ENCODE data around the gene DSCAML1.

Gene DSCAML1

DNA sequence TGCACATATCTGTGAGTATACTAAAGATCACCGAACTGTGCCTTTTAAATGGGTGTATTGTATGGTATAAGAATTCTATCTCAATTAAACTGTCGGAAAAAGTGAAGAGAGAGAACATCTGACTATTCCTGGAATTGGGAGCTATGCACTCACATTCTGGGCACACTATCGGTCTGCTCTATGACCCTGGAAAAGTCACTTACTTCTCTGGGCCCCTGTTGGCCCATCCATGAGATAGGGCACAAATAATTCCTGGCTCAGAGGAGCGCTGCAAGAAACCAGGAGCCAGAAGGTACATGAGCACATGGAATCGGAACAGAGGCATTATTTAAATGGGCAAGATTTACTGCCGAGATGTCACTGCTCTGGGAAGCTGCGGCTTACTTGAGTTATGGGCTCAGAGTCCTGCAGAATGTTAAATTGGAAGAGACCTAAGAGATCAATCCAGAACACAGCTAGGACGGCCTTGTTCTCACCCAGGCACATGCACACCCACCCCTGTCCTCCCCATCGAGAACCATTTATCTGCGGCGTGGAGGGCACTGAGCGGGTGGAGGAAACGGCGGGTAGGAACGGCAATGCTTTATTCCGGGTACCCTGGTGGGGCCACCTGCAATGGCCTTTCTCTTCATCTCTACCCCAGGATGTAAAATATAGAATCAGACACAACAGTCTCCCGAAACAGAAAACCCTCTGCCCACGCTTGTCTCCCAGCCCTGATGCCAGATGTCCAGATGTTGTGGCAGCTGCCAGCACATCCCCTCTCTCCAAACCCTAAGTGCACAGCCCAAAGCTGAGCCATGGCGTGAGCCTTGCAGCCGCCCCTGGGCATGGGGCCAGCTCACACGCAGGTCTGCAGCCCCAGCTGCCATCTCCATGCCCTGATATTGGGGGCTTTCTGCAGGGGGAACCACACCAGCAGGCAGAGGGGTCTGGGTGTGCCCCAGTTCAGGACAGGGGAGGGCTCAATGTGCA is 142.4 kb downstream of the DSCAML1 start:
- DNase-seq: no peak

DNA sequence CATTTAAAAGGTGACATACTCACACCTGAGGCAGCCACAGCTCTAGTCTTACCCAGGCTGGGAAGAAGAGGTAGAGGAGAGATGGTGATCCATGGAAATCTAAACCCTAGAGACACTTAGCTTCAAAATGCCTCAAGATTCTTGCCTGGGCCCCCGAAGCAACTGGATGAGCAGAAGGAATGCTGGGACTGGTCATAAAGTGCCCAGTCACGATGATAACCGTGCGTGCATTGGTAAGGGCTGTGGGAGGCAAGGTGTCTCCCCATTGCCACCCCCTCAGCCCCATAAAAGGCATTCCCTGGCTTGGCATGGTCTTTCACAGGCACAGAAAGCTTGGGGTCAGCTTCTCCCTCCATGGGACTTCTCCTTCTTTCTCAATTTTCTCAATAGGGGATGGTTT is 144.5 kb downstream of the DSCAML1 start:
- no peak for DNase-seq

DNA sequence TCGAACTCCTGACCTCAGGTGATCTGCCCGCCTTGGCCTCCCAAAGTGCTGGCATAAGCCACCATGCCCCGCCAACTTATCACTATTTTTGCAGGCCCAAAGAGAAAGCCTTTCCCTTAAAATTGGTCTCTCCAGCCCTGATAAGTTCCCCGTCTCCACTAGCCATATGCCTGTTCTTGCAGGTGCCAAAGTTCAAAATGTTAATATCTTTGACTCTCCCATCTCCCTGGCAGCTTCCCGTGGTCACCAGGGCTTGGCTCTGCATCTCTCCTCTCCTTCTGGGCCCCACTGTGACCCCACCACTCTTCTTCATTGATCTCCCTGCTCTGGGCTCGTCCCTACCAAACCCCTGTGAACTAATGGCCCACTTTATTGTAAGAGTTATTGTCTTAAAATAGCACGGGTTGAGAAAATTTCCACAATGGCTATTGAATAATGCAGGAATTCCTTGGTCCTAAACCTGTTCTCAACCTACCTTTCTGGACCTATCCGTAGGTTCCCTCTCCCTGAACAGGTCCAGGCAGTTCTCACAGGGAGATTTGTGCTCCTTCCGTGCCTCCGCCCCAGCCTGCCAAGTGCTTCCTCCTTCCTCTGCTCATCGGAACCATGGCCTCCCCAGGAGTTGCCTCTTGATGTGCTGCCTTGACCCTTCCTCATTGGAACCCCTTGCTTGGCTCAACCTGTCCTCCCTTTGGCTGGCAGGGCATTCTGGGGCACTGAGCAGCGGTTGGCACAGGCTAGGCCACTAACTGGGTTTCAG is 147.5 kb downstream of the DSCAML1 start:
- DNase-seq: no peak

DNA sequence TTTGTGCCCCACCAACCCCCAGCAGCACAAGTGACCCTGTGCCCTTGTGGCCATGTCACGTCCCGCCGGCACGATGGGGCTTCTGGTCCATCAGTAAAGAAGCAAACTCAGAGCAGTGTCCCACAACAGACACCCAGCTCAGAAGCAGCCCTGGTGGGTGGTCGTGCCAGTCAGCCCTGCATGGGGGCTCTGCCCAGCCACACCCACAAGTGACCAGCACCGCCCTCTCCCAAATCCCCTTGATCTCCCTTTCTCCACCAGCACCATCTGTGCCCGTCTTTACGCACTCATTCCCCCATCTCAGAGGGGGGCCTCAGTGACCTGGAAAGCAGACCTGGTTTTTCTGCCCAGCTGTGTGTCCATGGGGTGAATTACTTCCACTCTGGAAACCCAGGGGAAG is 149.1 kb downstream of the DSCAML1 start:
- DNase-seq: no peak

DNA sequence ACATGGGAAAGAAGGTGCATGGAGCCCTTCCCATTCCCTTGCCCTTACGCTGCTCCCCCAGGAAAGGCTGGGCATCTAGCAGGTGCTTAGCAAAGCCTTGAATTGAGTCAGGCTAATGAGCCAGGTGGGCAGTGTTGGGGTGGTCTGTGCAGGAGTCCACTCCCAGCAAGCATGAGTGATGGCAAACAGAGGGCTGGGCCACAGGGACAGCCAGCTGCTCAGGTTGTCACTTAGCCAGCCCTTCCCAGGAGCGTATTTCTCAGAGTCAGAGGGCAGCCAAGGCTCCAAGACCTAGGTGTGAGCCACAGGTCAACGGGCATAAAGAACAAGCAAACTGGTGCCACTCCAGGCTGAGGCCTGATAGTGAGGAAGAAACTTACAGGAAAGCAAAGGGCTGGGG is 149.8 kb downstream of the DSCAML1 start:
- DNase-seq: no peak

DNA sequence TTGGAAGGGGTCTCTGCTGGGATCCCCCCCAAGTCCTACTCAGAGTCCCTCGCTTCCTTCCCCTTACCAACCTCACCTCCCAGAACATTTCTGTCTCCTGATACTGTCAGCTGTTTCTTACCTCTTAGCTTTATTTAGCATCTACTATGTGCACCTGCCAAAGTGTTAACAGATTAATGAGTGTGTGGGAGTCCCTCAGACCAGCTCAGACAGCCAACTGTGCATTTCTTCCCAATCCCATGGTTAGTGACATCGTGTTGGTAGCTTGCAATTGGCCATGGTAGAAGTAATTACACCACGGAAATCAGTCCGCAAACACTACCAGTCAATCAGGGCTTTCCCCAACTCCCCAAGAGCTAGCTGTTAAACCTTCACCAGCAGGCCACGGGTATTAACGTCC is 150.6 kb downstream of the DSCAML1 start:
- no peak for DNase-seq

DNA sequence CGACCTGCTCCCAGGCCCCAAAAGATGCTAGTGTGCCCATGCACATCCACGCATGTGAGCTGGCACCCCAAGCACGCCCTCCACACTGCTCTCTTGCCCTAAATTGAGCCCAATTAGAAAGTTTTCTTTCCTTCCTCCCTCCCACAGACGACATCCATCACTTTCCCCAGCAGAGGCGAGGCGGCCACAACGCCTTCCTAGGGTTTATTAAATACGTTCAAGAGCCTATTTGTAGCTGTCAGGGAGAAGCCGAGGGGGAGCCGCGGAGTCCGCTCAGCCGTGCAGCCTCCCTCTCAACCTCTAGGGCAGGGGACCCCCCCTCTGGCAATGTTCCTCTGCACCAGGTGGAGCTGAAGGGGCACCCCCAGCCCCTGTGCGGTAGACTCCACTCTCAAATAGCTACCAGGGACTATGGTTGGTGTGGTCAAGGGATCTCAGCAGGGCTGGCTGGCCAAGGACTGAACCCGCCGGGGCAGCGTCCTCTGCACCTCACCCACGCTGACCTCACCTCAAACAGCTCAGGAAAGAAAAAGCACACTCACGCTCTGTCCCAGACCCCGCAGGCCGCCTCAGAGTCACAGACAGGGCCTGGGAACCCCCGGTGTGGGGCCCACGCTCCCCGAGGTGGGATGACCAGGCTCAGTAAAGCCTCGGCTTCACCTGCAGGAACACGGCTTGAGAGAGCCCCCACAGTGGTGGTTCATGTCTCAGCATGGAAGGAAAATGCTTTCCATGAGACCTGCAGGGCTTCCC is 152.4 kb downstream of the DSCAML1 start:
- DNase-seq: no peak

DNA sequence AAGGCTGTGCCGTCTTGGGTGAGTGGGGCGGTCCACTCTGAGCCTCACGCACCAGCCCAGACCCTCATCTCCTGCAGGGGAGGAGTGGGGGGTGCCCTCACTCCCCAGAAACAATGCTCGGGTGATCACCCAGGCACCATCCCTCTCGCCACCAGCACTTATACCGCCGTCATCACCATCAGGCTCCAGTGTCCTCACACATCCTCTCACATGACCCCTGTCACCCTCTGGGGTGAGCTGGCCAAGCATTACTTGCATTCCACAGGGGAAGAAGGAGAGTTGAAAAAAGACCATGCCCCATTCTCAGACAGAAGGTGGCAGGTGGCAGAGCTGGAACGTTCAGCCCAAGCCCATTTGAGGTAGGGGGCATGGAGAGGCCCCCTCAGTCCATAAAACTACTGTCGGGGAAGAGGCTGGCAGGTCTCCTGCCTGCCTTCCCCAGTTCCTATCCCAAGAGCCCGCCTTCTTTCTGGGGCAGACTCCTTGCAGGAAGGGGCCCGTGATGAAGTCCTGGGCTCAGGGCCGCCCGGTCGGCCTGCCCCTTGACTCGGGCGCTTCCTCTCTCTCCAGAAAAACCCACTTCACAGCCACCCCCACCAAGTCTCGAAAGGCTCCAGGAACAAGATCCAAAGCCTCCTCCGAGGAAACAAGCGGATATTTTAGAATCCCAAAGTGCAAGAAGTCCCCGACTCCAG is 153.3 kb downstream of the DSCAML1 start:
- no peak for DNase-seq

DNA sequence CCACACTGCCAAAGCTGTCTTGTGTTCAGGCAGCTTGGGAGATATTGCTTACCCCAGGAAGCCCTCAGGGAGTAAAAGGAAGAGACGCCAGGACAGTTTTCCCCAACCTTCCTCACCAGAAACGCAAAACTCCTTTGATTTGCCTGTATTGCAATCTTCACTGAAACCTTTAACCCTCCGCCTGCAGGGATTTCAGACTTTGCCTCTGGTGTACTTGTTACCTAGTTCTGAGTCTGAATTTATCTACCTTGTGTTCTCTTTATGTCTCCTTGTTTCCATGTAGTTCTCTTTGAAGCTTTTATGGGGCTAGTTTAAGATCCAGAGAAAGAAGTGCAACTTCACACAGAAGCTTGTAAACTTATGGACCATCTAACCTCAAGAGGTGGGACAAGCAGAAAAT is 154.2 kb downstream of the DSCAML1 start:
- DNase-seq: no peak

DNA sequence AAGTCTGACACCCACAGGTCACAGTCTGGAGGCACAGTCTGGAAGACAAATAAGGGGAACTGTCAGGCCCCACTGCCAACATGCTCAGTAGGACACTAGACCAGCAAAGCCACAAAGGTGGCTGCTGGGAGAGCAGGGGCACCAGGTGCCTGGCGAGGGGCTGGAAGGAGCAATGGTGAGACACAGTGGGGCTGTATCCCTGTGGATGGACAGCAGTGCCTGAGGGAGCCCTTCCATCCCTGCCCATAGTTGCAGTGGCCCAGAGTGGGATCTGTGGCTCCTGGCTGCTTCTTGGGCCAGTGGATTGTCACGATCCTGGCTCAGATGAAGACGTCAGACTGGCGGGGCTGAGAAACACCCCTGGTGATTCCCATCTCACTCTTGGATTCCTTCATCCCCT is 154.6 kb downstream of the DSCAML1 start:
- DNase-seq: no peak

DNA sequence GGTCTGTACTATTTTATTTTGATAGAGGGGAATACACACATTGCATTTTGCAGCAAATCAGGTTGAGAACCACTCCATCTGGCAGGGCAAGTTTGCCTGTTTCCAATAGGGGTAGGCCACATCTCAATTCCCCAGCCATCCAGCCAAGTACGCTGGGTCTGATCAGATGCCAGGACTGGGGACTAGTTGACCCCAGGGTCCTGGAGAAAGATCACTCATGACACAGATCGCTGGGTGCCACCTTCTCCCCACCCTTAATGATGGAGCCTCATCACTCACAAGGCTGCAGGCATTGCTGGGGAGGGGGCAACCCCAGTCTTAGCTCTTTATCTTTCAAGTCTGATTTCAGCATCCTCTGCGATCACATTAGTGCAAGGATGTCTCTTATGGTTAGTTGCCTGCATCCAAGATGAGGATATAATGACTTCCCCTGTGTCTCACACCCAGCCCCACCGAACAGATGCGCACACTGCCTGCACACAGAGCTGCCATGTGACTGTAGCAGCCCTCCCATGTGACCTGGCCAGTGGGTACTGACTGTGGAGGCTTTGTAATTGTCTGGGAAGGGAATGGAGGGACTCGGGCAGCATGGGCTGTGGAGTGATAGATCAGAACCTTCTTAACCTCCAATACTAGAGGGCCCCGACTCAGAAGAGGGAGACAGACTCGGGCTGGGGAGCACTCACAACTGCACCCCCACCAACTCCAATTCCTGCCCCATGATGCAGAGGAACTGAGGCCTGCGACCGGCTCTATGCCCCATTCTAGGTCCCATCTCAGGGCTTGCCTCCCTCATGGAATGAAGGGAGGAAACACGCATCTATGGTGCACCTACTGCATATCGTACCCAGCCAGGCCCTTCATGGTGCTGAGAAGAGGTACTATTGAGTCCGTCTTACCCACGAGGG is 155.8 kb downstream of the DSCAML1 start:
- DNase-seq: no peak

DNA sequence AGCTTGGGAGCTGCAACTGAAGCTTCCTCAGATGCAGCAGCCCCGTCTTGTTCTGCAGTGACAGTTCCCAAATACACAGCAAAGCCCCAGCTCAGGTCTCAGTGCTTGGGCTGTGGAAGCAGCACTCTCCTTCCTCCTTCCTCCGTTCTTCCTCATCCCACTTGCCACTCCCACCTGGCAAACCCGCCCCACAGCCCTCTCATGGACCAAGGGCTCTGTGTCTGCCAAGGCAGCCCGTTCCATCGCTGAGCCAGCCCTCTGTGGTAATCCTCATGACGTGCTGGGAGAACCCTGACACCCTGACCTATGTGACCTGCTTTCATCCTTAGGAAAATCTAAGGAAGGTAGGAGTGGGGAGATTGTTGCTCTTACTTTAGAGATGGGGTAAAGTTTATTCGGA is 157.0 kb downstream of the DSCAML1 start:
- no peak for DNase-seq

DNA sequence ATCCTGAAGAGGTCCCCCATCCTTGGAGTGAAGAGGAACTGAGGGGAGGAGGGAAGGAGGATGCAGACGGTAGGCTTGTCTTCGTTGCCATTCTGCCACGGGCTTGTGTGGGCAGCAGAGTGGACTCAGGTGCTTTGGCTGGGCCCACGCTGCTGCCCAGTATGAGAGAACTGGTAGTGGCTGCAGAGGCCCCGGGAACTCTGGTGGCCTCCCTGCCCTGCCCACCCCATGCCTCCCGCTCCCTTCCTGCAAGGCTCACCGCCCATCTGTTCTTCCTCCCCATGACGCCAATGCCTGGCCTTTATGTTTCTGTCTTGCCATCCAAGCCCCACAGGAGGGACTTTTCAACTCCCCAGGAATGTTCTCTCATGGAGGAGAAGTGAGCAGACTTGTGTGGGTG is 157.4 kb downstream of the DSCAML1 start:
- DNase-seq: no peak

DNA sequence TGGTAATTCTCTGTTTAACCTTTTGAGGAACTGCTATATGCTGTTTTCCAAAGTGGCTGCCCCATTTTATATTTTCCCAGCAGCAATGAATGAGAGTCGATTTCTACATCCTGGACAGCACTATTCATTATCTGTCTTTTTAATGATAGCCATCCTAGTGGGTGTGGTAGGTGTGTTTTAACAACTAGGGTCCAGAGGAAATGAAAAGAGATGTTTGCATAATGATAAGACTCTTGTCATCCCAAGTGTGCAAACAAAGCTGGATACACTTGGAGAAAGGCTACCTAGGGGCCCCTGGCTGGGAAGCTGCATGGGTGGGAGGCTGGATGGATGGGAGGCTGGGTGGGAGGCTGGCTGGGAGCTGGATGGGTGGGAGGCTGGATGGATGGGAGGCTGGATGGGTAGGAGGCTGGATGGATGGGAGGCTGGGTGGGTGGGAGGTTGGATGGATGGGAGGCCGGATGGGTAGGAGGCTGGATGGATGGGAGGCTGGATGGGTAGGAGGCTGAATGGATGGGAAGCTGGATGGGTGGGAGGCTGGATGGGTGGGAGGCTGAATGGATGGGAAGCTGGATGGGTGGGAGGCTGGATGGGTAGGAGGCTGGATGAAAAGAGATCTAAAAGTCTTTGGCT is 158.0 kb downstream of the DSCAML1 start:
- no peak for DNase-seq

DNA sequence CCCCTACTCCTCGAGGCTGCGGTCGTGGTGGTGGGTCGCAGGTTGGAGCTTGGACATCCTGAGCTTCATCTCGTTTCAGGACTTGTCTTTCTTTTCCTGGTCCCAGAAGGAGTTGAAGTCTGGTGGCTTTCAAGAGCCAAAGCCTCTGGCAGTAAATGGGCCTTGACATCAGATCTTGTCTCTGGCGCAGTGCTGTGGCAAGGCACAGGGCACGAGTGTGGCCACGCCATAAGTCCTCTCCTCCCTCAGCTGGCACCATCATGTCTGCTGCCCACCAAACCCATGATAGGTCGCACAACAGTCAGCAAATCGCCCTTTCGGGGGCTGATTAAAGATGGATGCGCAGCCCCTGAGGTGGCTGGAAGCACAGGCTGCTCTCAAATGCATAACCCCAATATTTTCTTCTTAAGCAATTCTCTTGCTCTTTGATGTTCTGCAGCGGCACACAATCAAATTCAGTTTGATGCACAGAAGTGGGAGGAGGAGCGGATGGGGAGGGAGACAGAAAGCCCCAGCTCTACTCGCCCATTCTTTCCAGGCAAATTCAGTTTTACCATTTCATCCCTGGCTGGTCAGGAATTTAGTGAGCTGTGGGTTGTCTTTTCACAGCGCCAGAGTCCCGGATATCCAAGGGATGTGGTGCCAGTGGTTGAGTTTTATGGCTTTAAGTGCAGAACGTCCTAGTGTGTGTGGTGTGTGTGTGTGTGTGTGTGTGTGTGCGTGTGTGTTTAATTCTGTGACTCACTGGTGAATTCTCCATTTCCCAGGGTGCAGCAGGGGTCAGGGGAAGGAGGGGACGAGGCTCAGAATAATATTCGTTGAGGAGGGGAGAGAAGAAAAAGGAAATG is 162.0 kb downstream of the DSCAML1 start:
- DNase-seq: peak; percentile 88 to 89

DNA sequence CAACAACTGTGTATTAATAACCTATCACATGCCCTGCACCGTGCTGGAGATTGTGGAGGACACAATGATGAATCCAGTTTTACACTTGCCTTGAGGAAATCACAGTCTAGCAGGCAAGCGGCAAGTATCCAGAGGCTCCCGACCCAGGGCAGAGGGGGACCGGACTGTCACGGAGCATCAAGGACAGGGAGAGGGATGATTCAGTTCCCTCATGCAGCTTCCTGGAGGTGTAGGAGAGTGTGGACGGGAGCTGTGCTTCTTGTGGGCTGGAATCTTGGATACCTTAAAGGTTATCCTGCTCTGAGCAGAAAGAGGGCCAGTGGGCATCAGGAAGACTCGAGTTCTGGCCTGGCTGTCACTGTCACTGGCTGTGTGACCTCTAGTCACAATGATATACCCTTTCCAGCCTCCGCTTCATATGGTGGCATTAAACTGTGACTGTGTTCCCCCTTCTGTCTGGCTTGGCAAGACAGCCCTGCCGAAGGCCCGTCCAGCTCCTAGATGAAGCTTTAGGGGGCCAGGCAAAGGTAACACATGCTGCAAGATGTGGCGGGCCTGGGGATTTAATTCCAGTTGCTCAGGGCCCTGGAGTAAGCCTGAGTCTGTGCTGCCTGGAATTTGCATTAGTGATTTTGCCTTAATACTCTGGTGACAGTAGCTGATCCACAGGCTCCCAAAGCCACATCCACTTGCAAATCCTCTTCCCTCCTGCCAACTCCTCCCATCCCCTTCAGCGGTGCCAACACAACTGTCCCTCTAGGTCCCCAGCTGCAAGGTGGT is 162.8 kb downstream of the DSCAML1 start:
- peak; percentile 54 to 80 for DNase-seq

DNA sequence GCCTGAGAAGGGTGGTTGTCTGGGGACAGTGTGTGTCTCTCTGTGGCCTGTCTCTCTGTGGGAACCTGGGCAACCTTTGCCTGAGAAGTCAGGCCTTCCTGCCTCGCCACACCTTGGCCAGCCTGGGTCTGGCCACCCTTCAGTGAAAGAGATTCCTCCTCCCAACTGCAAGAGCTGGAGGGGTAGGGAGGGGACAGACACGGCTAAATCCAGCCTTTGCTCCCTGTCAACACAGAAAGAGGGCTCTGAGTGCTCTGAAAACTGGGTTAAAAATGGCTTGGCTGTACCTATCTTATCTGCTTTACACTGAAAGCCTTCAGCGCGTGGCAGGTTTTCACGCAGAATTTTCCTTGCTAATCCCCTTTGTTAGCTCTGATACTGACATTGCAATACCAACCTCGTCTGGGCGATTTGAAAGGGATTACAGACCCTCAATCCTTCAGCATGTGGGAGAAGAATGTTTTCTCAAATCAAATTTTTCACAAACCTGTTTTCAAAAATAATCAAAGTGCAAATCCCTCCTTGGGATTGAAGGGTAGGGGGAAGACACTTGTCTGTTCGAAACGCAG is 163.7 kb downstream of the DSCAML1 start:
- no peak for DNase-seq

DNA sequence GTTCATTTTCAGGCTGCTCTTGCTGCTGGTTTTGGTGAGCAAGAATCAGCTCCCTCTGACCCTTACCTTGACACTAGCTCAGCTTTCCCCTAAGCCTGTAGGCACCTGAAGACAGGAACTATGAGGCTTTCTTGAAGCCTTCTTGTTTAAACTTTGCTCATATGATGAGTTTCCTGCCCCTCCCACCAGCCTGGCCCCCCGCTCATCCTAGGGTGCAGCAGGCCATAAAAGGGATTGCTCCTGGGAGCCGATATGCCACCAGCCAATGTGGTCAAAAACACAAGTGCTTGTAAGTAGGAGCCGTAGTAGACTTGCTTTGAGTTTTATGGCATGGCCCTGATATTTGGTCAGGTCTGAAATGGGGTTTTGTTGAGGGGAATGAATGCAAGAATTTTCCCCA is 164.7 kb downstream of the DSCAML1 start:
- DNase-seq: no peak
